HG03575 (cell line): ENCODE measurements around the gene RPEL1.
"Not testable (repeated sequence)": the region's sequence is repeated elsewhere in the genome, so short reads cannot be mapped to it uniquely, and the experiment has no call there.

Source experiments
- ATAC-seq: cut with Tn5 transposase; IDR thresholded peaks from one replicate; pipeline ENCODE4 v1.9.1; 2021; ENCODE audit not compliant: unreplicated experiment, insufficient number of reproducible peaks, low FRiP score; ENCODE audit errors: extremely low read depth

The RPEL1 gene

GRCh38 chr10:103232131-103232673, 13.5 kb upstream of the RPEL1 start:
- no peak for ATAC-seq

- no peak for ATAC-seq
These were observed 12.8 kb upstream of the RPEL1 start for GRCh38 chr10:103232772-103233488.

- no peak for ATAC-seq
These were observed 9.9 kb upstream of the RPEL1 start for GRCh38 chr10:103235775-103236174.

- ATAC-seq: no peak
These were observed 7.0 kb upstream of the RPEL1 start for GRCh38 chr10:103238506-103239252.

GRCh38 chr10:103241262-103242011, 4.2 kb upstream of the RPEL1 start:
- no peak for ATAC-seq

GRCh38 chr10:103244666-103245271, 918 bp upstream of the RPEL1 start:
- ATAC-seq: no peak

GRCh38 chr10:103246324-103246723, 637 bp downstream of the RPEL1 start:
- no peak for ATAC-seq

- ATAC-seq: no peak
These were observed 8.4 kb downstream of the RPEL1 start for GRCh38 chr10:103254113-103254512.

GRCh38 chr10:103254538-103255325, 9.0 kb downstream of the RPEL1 start:
- no peak for ATAC-seq

- ATAC-seq: no peak
These were observed 10.9 kb downstream of the RPEL1 start for GRCh38 chr10:103256613-103257012.

GRCh38 chr10:103257812-103258211, 12.1 kb downstream of the RPEL1 start:
- ATAC-seq: no peak

- not testable (repeated sequence) for ATAC-seq
These were observed 13.2 kb downstream of the RPEL1 start for GRCh38 chr10:103258928-103259327.

GRCh38 chr10:103259989-103260388, 14.3 kb downstream of the RPEL1 start:
- ATAC-seq: no peak

- no peak for ATAC-seq
These were observed 16.5 kb downstream of the RPEL1 start for GRCh38 chr10:103262229-103262628.

- no peak for ATAC-seq
These were observed 20.1 kb downstream of the RPEL1 start for GRCh38 chr10:103265717-103266329.

- ATAC-seq: no peak
These were observed 27.4 kb downstream of the RPEL1 start for GRCh38 chr10:103273041-103273441.

- no peak for ATAC-seq
These were observed 30.7 kb downstream of the RPEL1 start for GRCh38 chr10:103276251-103276895.
